ENCODE measurements around the gene CAPN12. TPM values are rescaled to one million over a fixed set of nuclear protein-coding genes. Genes with fewer than 3 reads are reported as not detected.
"Not testable (repeated sequence)": the region's sequence is repeated elsewhere in the genome, so short reads cannot be mapped to it uniquely, and the experiment has no call there.

CAPN12 gene
- total RNA-seq: not detected in 2 replicates
- long read RNA-seq: 0 reads

- Mint-ChIP-seq H3K4me1 (ENCODE audit: unreplicated experiment) (no peaks in the 10 kb centered on the region), H3K27ac (ENCODE audit: unreplicated experiment) (no peak within 1 kb of the TSS), H3K27me3 (ENCODE audit: unreplicated experiment) (no peaks in the 10 kb centered on the region), H3K4me3 (ENCODE audit: unreplicated experiment) (no peak within 1 kb of the TSS), H3K9me3 (ENCODE audit: unreplicated experiment) (no peaks in the 10 kb centered on the region), H3K36me3 (ENCODE audit: unreplicated experiment) (no peaks in the 10 kb centered on the region)
- DNase-seq (ENCODE audit: extremely low spot score, unreplicated experiment): no peak
- no peak for TF ChIP-seq CTCF (IDR thresholded peaks at IDR 0.05)
These were observed at the start of gene CAPN12 for GRCh38 chr19:38744298-38744681. TSS of gene CAPN12 (minus strand) at chr19:38744474. CDS start at chr19:38744165, 309 bp downstream.

- no peak overlapping the region for H3K4me3 Mint-ChIP-seq (ENCODE audit: unreplicated experiment)
- no peaks in the 10 kb centered on the region for H3K36me3 Mint-ChIP-seq (ENCODE audit: unreplicated experiment)
- TF ChIP-seq CTCF (IDR thresholded peaks at IDR 0.05): no peak
- peaks cover 7% of the 10 kb centered on the region for H3K4me1 Mint-ChIP-seq (ENCODE audit: unreplicated experiment)
- H3K27me3 Mint-ChIP-seq (ENCODE audit: unreplicated experiment): no peaks in the 10 kb centered on the region
- H3K9me3 Mint-ChIP-seq (ENCODE audit: unreplicated experiment): no peaks in the 10 kb centered on the region
- no peak for DNase-seq (ENCODE audit: extremely low spot score, unreplicated experiment)
- H3K27ac Mint-ChIP-seq (ENCODE audit: unreplicated experiment): no peak overlapping the region
These were observed 49.4 kb upstream of the CAPN12 start for GRCh38 chr19:38793671-38794070.

GRCh38 chr19:38793177-38793576 is 48.9 kb upstream of the CAPN12 start:
- no peak for TF ChIP-seq CTCF (IDR thresholded peaks at IDR 0.05)
- no peak overlapping the region for H3K4me3 Mint-ChIP-seq (ENCODE audit: unreplicated experiment)
- no peak for DNase-seq (ENCODE audit: extremely low spot score, unreplicated experiment)
- no peaks in the 10 kb centered on the region for H3K9me3 Mint-ChIP-seq (ENCODE audit: unreplicated experiment)
- peaks cover 7% of the 10 kb centered on the region for H3K4me1 Mint-ChIP-seq (ENCODE audit: unreplicated experiment)
- H3K27ac Mint-ChIP-seq (ENCODE audit: unreplicated experiment): peak overlapping the region; percentile 50
- no peaks in the 10 kb centered on the region for H3K36me3 Mint-ChIP-seq (ENCODE audit: unreplicated experiment)
- no peaks in the 10 kb centered on the region for H3K27me3 Mint-ChIP-seq (ENCODE audit: unreplicated experiment)

- no peak for DNase-seq (ENCODE audit: extremely low spot score, unreplicated experiment)
- Mint-ChIP-seq H3K4me3 (ENCODE audit: unreplicated experiment) (no peak overlapping the region), H3K4me1 (ENCODE audit: unreplicated experiment) (peaks cover 7% of the 10 kb centered on the region), H3K27ac (ENCODE audit: unreplicated experiment) (peak overlapping the region; percentile 50), H3K9me3 (ENCODE audit: unreplicated experiment) (no peaks in the 10 kb centered on the region), H3K36me3 (ENCODE audit: unreplicated experiment) (no peaks in the 10 kb centered on the region), H3K27me3 (ENCODE audit: unreplicated experiment) (no peaks in the 10 kb centered on the region)
- TF ChIP-seq CTCF (IDR thresholded peaks at IDR 0.05): no peak
These were observed 48.2 kb upstream of the CAPN12 start for GRCh38 chr19:38792250-38793111.

- DNase-seq (ENCODE audit: extremely low spot score, unreplicated experiment); H3K27ac Mint-ChIP-seq (ENCODE audit: unreplicated experiment); H3K36me3 Mint-ChIP-seq (ENCODE audit: unreplicated experiment); H3K9me3 Mint-ChIP-seq (ENCODE audit: unreplicated experiment); H3K4me1 Mint-ChIP-seq (ENCODE audit: unreplicated experiment); H3K4me3 Mint-ChIP-seq (ENCODE audit: unreplicated experiment); H3K27me3 Mint-ChIP-seq (ENCODE audit: unreplicated experiment): not testable (repeated sequence)
These were observed 47.3 kb upstream of the CAPN12 start for GRCh38 chr19:38791451-38792064.

GRCh38 chr19:38790507-38791403 is 46.5 kb upstream of the CAPN12 start:
- H3K27ac Mint-ChIP-seq (ENCODE audit: unreplicated experiment); H3K4me3 Mint-ChIP-seq (ENCODE audit: unreplicated experiment); H3K9me3 Mint-ChIP-seq (ENCODE audit: unreplicated experiment); H3K27me3 Mint-ChIP-seq (ENCODE audit: unreplicated experiment); H3K4me1 Mint-ChIP-seq (ENCODE audit: unreplicated experiment); DNase-seq (ENCODE audit: extremely low spot score, unreplicated experiment); H3K36me3 Mint-ChIP-seq (ENCODE audit: unreplicated experiment): not testable (repeated sequence)

Measured in osteocyte (in vitro differentiated cells).